T-helper 2 cell treated with Interferon-gamma antibody and Interleukin-4, amounts not matched to agents 5 μg/mL and 100 μg/mL, for 36 hours (primary cell): ENCODE results near the gene NIN.

Experiments
- DNase-seq: peaks from one replicate; pipeline ENCODE4 v3.0.0; 2021; ENCODE audit warnings: low spot score
- H3K27ac Mint-ChIP-seq: one replicate; pipeline ENCODE4 v1.8.0; 2021; ENCODE audit warnings: mild to moderate bottlenecking, mixed read lengths
- H3K27me3 Mint-ChIP-seq: one replicate; pipeline ENCODE4 v1.8.0; 2021; ENCODE audit warnings: low read depth, mixed read lengths
- H3K36me3 Mint-ChIP-seq: one replicate; pipeline ENCODE4 v1.8.0; 2021; ENCODE audit warnings: low read depth, mixed read lengths
- H3K4me1 Mint-ChIP-seq: one replicate; pipeline ENCODE4 v1.8.0; 2021; ENCODE audit warnings: low read depth, mixed read lengths
- H3K4me3 Mint-ChIP-seq: one replicate; pipeline ENCODE4 v1.8.0; 2022; ENCODE audit warnings: mild to moderate bottlenecking, moderate library complexity, mixed read lengths
- H3K9me3 Mint-ChIP-seq: one replicate; pipeline ENCODE4 v1.8.0; 2021; ENCODE audit warnings: mixed read lengths

NIN gene

GRCh38 chr14:50832935-50833630, 2.1 kb upstream of the NIN start:
- no peak overlapping the region for H3K27ac Mint-ChIP-seq
- H3K36me3 Mint-ChIP-seq, result peaks cover 16% of the 10 kb centered on the region
- peaks cover 36% of the 10 kb centered on the region for H3K4me1 Mint-ChIP-seq
- H3K9me3 Mint-ChIP-seq, result no peaks in the 10 kb centered on the region
- peaks cover 15% of the 10 kb centered on the region for H3K27me3 Mint-ChIP-seq
- H3K4me3 Mint-ChIP-seq, result no peak overlapping the region
- DNase-seq, result no peak

DNA sequence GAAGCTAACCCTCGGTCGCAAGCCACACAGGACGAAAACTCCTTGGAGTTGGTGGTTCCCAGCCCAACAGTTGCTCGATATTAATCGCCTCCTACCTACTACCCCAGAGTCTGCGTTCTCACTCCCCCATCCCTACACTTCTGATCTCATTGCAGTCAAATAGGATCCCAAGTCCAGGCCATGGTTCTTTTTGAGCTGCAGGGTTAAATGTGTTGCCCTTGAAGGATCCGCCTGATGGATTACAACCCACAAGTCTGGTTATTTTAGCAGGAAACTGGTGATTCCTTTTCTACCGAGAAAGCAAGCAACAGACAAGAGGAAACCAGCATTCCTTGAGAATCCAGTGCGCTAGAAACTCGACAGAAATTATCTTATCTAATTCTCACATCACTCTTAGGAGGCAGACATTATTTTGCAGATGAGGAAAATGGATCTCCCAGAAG, 785 bp upstream of the NIN start:
- Mint-ChIP-seq H3K27me3 (peaks cover 15% of the 10 kb centered on the region), H3K9me3 (no peaks in the 10 kb centered on the region), H3K4me3 (peak overlapping the region; percentile 93), H3K36me3 (peaks cover 22% of the 10 kb centered on the region), H3K4me1 (peaks cover 37% of the 10 kb centered on the region), H3K27ac (peak overlapping the region; percentile 88)
- no peak for DNase-seq

GRCh38 chr14:50830044-50830931, 674 bp downstream of the NIN start:
- H3K36me3 Mint-ChIP-seq, result peaks cover 29% of the 10 kb centered on the region
- H3K4me3 Mint-ChIP-seq, result peak overlapping the region; percentile 95
- H3K4me1 Mint-ChIP-seq, result peaks cover 39% of the 10 kb centered on the region
- H3K9me3 Mint-ChIP-seq, result no peaks in the 10 kb centered on the region
- peak overlapping the region; percentile 58 for H3K27ac Mint-ChIP-seq
- DNase-seq, result peak; percentile 54
- peaks cover 15% of the 10 kb centered on the region for H3K27me3 Mint-ChIP-seq

GRCh38 chr14:50829489-50830043, 1.4 kb downstream of the NIN start:
- H3K9me3 Mint-ChIP-seq, result no peaks in the 10 kb centered on the region
- H3K36me3 Mint-ChIP-seq, result peaks cover 29% of the 10 kb centered on the region
- H3K4me3 Mint-ChIP-seq, result peak overlapping the region; percentile 95
- DNase-seq, result no peak
- peaks cover 15% of the 10 kb centered on the region for H3K27me3 Mint-ChIP-seq
- peaks cover 39% of the 10 kb centered on the region for H3K4me1 Mint-ChIP-seq
- H3K27ac Mint-ChIP-seq, result peak overlapping the region; percentile 58

DNA sequence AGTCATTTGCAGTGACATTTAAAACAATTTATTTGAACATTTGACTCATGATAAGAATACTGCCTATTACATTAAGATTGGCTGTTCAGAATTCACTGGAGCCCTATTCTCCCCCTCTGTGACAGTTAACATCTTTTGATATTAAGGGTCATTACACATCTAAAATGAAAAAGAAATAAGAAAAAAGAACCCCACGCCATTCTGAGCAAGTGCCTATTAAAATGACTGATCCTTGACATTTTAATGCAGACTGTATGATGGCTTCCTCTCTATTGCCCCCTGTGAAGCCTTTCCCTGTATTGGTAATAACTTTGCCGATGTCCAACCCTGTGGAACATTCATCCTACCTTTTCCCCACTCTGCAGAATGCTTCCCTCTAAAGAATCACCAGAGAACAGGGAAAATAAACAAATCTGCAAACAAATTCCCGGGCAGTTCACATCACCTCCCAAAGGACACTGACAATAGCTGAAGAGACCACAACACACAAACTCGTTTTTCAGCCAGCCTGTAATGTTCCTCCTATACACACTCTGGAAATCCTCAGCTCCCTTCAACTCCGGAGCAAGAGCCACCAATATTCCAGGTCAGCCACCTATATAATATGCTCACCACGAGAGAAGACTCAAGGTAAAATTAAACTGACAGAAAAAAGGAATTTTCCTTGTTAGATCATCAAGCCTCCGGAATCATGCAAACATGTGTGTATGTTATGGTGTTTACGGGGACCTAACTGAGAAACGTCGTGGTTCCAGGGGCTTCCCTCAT, 2.1 kb downstream of the NIN start:
- H3K9me3 Mint-ChIP-seq, result no peaks in the 10 kb centered on the region
- H3K36me3 Mint-ChIP-seq, result peaks cover 29% of the 10 kb centered on the region
- peaks cover 42% of the 10 kb centered on the region for H3K4me1 Mint-ChIP-seq
- no peak for DNase-seq
- peaks cover 15% of the 10 kb centered on the region for H3K27me3 Mint-ChIP-seq
- peak overlapping the region; percentile 95 for H3K4me3 Mint-ChIP-seq
- no peak overlapping the region for H3K27ac Mint-ChIP-seq

- H3K9me3 Mint-ChIP-seq, result no peaks in the 10 kb centered on the region
- H3K27me3 Mint-ChIP-seq, result peaks cover 7% of the 10 kb centered on the region
- DNase-seq, result no peak
- H3K36me3 Mint-ChIP-seq, result peaks cover 32% of the 10 kb centered on the region
- H3K4me3 Mint-ChIP-seq, result no peak overlapping the region
- peaks cover 60% of the 10 kb centered on the region for H3K4me1 Mint-ChIP-seq
- no peak overlapping the region for H3K27ac Mint-ChIP-seq
Observed at GRCh38 chr14:50826681-50827080, 4.3 kb downstream of the NIN start.

GRCh38 chr14:50825307-50825706, 5.7 kb downstream of the NIN start:
- DNase-seq, result no peak
- H3K27me3 Mint-ChIP-seq, result peaks cover 6% of the 10 kb centered on the region
- H3K27ac Mint-ChIP-seq, result no peak overlapping the region
- no peak overlapping the region for H3K4me3 Mint-ChIP-seq
- no peaks in the 10 kb centered on the region for H3K9me3 Mint-ChIP-seq
- peaks cover 66% of the 10 kb centered on the region for H3K4me1 Mint-ChIP-seq
- H3K36me3 Mint-ChIP-seq, result peaks cover 43% of the 10 kb centered on the region

DNA sequence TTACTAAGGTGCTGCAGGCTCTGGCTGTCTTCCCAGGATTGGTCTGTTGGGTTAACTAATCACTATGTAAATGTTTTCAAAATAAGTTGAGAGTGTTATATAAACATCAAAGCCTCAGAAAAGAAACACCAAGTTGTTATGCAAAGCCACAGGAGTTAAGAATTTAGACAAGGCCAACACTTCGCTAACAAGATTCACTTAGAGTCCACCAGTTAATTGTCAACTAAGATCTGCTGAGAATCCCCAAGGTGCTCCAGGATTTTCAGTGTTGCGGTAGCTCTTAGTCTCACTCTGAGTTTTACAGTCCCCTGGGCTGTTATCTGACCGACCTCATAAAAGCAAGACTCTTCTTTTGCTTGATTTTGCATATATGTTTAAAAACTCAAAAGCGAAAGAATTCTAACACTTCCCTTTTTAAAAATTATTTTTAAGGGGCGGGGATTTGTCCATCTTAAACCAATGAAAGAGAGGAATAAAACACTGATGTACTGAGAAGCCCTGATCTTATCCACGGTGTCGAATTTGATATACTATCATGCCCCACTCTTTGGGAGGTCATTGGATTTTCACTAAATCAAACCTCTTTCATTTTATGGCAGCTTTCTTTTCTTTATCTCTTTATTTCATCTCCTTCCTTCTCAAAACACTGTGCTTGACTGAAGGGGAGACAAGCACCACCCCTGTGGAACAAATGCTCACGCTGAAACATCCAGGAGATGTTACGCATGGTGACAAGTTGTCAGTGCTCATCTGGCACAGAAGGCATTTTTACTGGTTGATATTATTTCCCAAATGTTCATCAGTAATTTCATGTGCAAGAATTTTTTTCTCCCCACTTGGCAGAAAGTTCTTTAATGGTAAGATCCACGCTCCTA, 7.0 kb downstream of the NIN start:
- Mint-ChIP-seq H3K4me1 (peaks cover 67% of the 10 kb centered on the region), H3K4me3 (peak overlapping the region; percentile 85), H3K27me3 (peaks cover 6% of the 10 kb centered on the region), H3K9me3 (no peaks in the 10 kb centered on the region), H3K36me3 (peaks cover 47% of the 10 kb centered on the region), H3K27ac (peak overlapping the region; percentile 93)
- no peak for DNase-seq

DNA sequence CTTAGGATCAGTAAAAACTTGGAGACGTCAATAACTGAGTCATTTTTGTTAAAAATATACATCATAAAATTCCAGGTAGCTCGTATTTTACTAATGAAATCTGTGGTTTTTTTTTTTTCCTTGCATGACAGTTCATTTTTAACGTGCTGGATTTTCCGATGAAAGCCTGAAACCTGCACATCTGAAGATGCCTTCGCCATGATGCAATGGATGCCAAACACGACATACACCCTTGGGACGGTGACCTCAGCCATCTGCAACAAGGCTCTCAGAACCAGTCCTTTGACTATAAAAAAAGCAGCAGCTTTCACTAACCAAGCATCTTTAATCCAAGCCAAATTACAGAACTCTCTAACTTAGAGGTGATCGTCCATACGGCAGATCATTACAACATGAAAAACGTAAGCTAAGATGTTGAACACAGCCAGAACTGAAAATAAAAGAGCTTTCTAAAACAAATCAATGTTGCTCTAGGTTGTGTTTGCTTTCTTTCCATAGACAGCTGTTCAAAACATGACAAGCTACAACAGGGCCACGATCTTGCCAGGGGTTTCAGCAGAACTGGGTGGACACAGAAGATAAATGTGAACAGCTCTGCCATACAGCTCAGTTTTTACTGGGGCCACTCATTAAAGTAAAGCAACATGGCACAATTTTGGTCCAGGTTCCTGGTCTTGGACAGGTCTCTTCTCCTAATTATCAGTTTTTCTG, 7.8 kb downstream of the NIN start:
- Mint-ChIP-seq H3K4me1 (peaks cover 63% of the 10 kb centered on the region), H3K27ac (peak overlapping the region; percentile 93), H3K9me3 (no peaks in the 10 kb centered on the region), H3K4me3 (peak overlapping the region; percentile 85), H3K27me3 (no peaks in the 10 kb centered on the region), H3K36me3 (peaks cover 45% of the 10 kb centered on the region)
- no peak for DNase-seq

DNA sequence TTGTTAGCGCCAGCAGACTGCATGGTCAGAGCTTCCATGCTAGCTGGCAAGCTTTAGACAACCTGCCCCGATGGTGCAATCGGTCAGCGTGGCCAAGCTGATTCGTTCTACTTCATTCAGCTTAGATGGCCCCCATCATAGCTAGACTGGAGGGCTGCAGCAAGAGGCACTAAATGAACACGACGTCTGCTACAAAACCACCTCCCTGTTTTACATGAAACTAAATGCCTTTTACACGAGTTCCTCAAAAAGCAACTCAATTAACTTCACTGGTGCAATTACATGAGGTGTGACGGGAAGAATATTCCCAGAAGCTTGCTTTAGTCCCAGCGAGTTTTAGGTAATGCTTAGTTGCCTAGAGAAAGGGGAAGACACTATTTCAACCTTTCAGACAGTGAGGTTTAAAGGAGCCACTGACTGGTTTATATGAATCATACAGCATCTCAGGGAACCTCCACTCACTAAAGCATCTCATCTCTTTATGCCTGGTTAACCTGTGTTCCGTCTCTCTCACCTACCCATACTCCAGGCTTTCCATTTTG, 8.4 kb downstream of the NIN start:
- no peak for DNase-seq
- no peaks in the 10 kb centered on the region for H3K9me3 Mint-ChIP-seq
- peak overlapping the region; percentile 85 for H3K4me3 Mint-ChIP-seq
- H3K27ac Mint-ChIP-seq, result peak overlapping the region; percentile 93
- no peaks in the 10 kb centered on the region for H3K27me3 Mint-ChIP-seq
- peaks cover 44% of the 10 kb centered on the region for H3K36me3 Mint-ChIP-seq
- H3K4me1 Mint-ChIP-seq, result peaks cover 61% of the 10 kb centered on the region

DNA sequence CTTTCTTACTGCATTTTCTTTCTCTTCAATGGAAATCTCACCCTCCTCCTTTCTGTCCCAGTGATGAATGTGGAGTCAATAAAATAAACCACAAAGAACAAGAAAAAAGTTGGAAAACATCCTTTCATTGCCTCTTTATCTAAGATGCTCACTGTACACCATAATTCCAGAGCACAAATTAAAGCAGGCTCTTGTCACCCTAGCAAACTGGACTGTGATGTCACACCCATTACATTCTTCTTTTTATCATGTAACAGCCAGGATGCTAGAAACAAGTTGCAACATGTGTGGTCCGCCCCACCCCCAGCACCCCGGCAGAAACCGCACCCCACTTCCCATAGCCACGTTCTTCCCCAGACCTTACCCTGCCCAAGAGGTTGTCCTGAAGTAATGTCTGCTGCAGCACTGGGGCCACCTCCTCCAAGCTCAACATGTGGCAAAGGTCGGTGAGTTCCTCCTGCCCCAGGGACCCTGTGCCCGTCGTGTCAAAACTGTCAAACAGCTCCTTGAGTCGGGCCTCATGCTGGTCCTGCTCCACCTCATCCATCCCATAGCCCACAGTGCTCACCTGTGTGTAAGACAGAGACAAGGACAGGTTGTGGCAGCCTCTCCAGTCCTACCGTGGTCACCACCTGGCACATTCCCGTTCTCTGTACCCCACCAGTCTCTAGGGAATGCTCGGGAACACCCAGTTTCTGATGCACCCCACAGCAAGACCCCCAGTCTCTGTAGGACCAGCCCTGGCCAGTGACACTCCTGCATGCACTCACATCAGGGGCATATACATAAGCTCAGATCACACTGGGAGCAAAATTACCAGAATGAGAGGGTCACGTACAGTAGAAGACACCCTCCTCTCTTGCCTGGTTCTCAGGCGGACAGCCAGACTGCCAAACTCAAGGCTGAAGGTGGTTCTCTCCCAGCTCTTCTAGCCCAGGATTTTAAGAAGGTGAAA, 9.2 kb downstream of the NIN start:
- H3K4me3 Mint-ChIP-seq, result peak overlapping the region; percentile 85
- H3K4me1 Mint-ChIP-seq, result peaks cover 64% of the 10 kb centered on the region
- peak overlapping the region; percentile 93 for H3K27ac Mint-ChIP-seq
- H3K9me3 Mint-ChIP-seq, result no peaks in the 10 kb centered on the region
- no peaks in the 10 kb centered on the region for H3K27me3 Mint-ChIP-seq
- H3K36me3 Mint-ChIP-seq, result peaks cover 42% of the 10 kb centered on the region
- DNase-seq, result peak; percentile 35
